ENCODE data around the gene IGFBP2.

DNA sequence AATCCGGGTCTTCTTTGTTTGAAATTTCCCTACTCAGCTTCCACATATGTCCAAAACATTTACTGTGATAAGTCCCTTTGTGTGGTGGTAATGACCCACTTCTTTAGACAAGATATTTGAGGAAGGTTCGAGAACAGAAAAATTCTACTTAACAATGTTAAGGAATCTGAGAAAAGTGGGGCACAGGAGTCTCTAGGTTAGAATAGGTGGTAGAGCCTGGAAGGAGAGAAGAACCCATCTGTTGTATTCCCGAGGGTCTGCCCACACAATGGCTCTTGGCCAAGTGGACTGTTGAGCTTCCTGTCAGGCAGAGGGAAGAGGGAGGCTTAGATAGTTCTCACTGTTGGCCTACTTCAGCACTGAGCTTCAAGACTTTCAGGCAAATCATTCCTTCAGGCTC is 4.3 kb downstream of the IGFBP2 start:
- no peak for TF ChIP-seq POLR2A (IDR thresholded peaks at IDR 0.05; ENCODE audit: control extremely low read depth in 1 of 2, low read depth in 2 of 2, low read length in 2 of 2)
- no peak for TF ChIP-seq RAD21 (IDR thresholded peaks at IDR 0.05 in 1 of 2, conservative IDR thresholded peaks at IDR 0.05 in 1 of 2; ENCODE audit: low read depth in 2 of 2, low read length in 2 of 2)
- TF ChIP-seq EZH2 (IDR thresholded peaks at IDR 0.05; ENCODE audit: low read depth, low read length, severe bottlenecking) = no peak
- TF ChIP-seq, protein P1, sequence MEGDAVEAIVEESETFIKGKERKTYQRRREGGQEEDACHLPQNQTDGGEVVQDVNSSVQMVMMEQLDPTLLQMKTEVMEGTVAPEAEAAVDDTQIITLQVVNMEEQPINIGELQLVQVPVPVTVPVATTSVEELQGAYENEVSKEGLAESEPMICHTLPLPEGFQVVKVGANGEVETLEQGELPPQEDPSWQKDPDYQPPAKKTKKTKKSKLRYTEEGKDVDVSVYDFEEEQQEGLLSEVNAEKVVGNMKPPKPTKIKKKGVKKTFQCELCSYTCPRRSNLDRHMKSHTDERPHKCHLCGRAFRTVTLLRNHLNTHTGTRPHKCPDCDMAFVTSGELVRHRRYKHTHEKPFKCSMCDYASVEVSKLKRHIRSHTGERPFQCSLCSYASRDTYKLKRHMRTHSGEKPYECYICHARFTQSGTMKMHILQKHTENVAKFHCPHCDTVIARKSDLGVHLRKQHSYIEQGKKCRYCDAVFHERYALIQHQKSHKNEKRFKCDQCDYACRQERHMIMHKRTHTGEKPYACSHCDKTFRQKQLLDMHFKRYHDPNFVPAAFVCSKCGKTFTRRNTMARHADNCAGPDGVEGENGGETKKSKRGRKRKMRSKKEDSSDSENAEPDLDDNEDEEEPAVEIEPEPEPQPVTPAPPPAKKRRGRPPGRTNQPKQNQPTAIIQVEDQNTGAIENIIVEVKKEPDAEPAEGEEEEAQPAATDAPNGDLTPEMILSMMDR (IDR thresholded peaks at IDR 0.05; ENCODE audit: control extremely low read depth in 1 of 3, insufficient read depth in 1 of 3, low read depth in 1 of 3, low read length in 3 of 3) = no peak
- TF ChIP-seq YY1 (IDR thresholded peaks at IDR 0.05; ENCODE audit: low read depth, low read length) = no peak
- TF ChIP-seq ASH2L (IDR thresholded peaks at IDR 0.05; ENCODE audit: low read length) = no peak
- TF ChIP-seq CEBPB (IDR thresholded peaks at IDR 0.05; ENCODE audit: low read depth, low read length) = no peak
- TF ChIP-seq SP1 (IDR thresholded peaks at IDR 0.05; ENCODE audit: low read depth, low read length) = no peak
- no peak for TF ChIP-seq POLR2AphosphoS5 (IDR thresholded peaks at IDR 0.05; ENCODE audit: low read depth, low read length)
- no peak for TF ChIP-seq RXRA (IDR thresholded peaks at IDR 0.05; ENCODE audit: insufficient read depth, low read depth, low read length)

Measured in H1 (cell line).